Parathyroid adenoma (tissue), 2 donors: ENCODE results near the gene FNIP1.

ENCODE experiments used
- H2AFZ ChIP-seq: fragments of 300-600 bp; sonication (generic); one replicate; pipeline ENCODE4 v1.7.0; 2017; ENCODE audit warnings: antibody characterized with exemption, mild to moderate bottlenecking
- H3K27ac ChIP-seq: fragments of 300-600 bp; sonication (generic); one replicate; pipeline ENCODE4 v1.7.0; 2017
- H3K27me3 ChIP-seq: fragments of 300-600 bp; sonication (generic); one replicate; pipeline ENCODE4 v1.7.0; 2017; ENCODE audit warnings: low read length; ENCODE audit not compliant: control insufficient read depth, insufficient read depth
- H3K36me3 ChIP-seq: fragments of 300-600 bp; sonication (generic); one replicate; pipeline ENCODE4 v1.7.0; 2017; ENCODE audit warnings: low read length; ENCODE audit not compliant: control insufficient read depth, insufficient read depth
- H3K4me1 ChIP-seq: fragments of 300-600 bp; sonication (generic); one replicate; pipeline ENCODE4 v1.7.0; 2017; ENCODE audit warnings: control low read depth
- H3K4me2 ChIP-seq: fragments of 300-600 bp; sonication (generic); one replicate; pipeline ENCODE4 v1.7.0; 2017; ENCODE audit warnings: low read length
- H3K4me3 ChIP-seq: fragments of 300-600 bp; sonication (generic); one replicate; pipeline ENCODE4 v1.7.0; 2017; ENCODE audit warnings: low read depth, low read length
- H3K79me2 ChIP-seq: fragments of 300-600 bp; sonication (generic); one replicate; pipeline ENCODE4 v1.7.0; 2017; ENCODE audit warnings: control low read depth
- H3K9ac ChIP-seq: fragments of 300-600 bp; sonication (generic); one replicate; pipeline ENCODE4 v1.7.0; 2017; ENCODE audit warnings: mild to moderate bottlenecking
- H3K9me3 ChIP-seq: fragments of 300-600 bp; sonication (generic); one replicate; pipeline ENCODE4 v1.7.0; 2017; ENCODE audit warnings: low read length; ENCODE audit not compliant: control insufficient read depth
- CTCF ChIP-seq: fragments of 300-600 bp; sonication (generic); IDR thresholded peaks from one replicate; pipeline ENCODE4 v1.7.0; 2017; ENCODE audit warnings: antibody characterized with exemption, mild to moderate bottlenecking
- donor health status: primary hyperparathyroidism.

Gene FNIP1

GRCh38 chr5:131635684-131636572 lies 160.9 kb downstream of the FNIP1 start:
- peak overlapping the region; percentile 44 for H3K9ac ChIP-seq
- no peaks in the 10 kb centered on the region for H3K9me3 ChIP-seq
- peak overlapping the region; percentile 87 for H2AFZ ChIP-seq
- no peaks in the 10 kb centered on the region for H3K36me3 ChIP-seq
- H3K27me3 ChIP-seq: no peaks in the 10 kb centered on the region
- peak overlapping the region; percentile 94 for H3K4me2 ChIP-seq
- peaks cover 33% of the 10 kb centered on the region for H3K79me2 ChIP-seq
- H3K4me1 ChIP-seq: peaks cover 18% of the 10 kb centered on the region
- H3K27ac ChIP-seq: peak overlapping the region; percentile 99
- no peak for TF ChIP-seq CTCF
- peak overlapping the region; percentile 86 for H3K4me3 ChIP-seq

GRCh38 chr5:131634996-131635683 lies 161.7 kb downstream of the FNIP1 start, which contains the start of gene RAPGEF6:
Gene RAPGEF6 (minus strand): TSS chr5:131635229. CDS start chr5:131635030, 199 bp downstream.
- Histone ChIP-seq H3K27me3 (no peaks in the 10 kb centered on the region), H3K4me2 (peak within 1 kb of the TSS; percentile 94), H3K79me2 (peaks cover 40% of the 10 kb centered on the region), H3K9ac (peak within 1 kb of the TSS; percentile 85), H2AFZ (peak within 1 kb of the TSS; percentile 87), H3K4me3 (peak within 1 kb of the TSS; percentile 86), H3K4me1 (peaks cover 18% of the 10 kb centered on the region), H3K9me3 (no peaks in the 10 kb centered on the region), H3K36me3 (no peaks in the 10 kb centered on the region), H3K27ac (peak within 1 kb of the TSS; percentile 99)
- no peak for TF ChIP-seq CTCF

- peak overlapping the region; percentile 85 for H3K9ac ChIP-seq
- no peaks in the 10 kb centered on the region for H3K36me3 ChIP-seq
- no peak for TF ChIP-seq CTCF
- peak overlapping the region; percentile 99 for H3K27ac ChIP-seq
- H3K79me2 ChIP-seq: peaks cover 43% of the 10 kb centered on the region
- no peaks in the 10 kb centered on the region for H3K27me3 ChIP-seq
- peaks cover 18% of the 10 kb centered on the region for H3K4me1 ChIP-seq
- H2AFZ ChIP-seq: peak overlapping the region; percentile 87
- no peaks in the 10 kb centered on the region for H3K9me3 ChIP-seq
- peak overlapping the region; percentile 77 for H3K4me2 ChIP-seq
- H3K4me3 ChIP-seq: peak overlapping the region; percentile 86
These were observed 162.2 kb downstream of the FNIP1 start for GRCh38 chr5:131634666-131634995.

GRCh38 chr5:131634238-131634637 lies 162.6 kb downstream of the FNIP1 start:
- H3K4me2 ChIP-seq: peak overlapping the region; percentile 77
- H3K36me3 ChIP-seq: no peaks in the 10 kb centered on the region
- no peaks in the 10 kb centered on the region for H3K27me3 ChIP-seq
- H3K79me2 ChIP-seq: peaks cover 43% of the 10 kb centered on the region
- H3K27ac ChIP-seq: peak overlapping the region; percentile 99
- peaks cover 14% of the 10 kb centered on the region for H3K4me1 ChIP-seq
- peak overlapping the region; percentile 86 for H3K4me3 ChIP-seq
- H3K9ac ChIP-seq: peak overlapping the region; percentile 85
- H3K9me3 ChIP-seq: no peaks in the 10 kb centered on the region
- TF ChIP-seq CTCF: no peak
- H2AFZ ChIP-seq: peak overlapping the region; percentile 87
